SK-N-MC (cell line): ENCODE data around the gene TUSC1.
"Not testable (repeated sequence)": the region's sequence is repeated elsewhere in the genome, so short reads cannot be mapped to it uniquely, and the experiment has no call there.

Source experiments
- DNase-seq: peaks from one replicate; pipeline ENCODE4 v3.0.0-alpha.2; 2011; ENCODE audit warnings: low read depth, low spot score
- H3K27ac ChIP-seq: fragments of 200-600 bp; sonication (generic); 2 replicates; pipeline ENCODE4 v1.5.1; 2016; ENCODE audit warnings: mixed run types
- H3K36me3 ChIP-seq: fragments of 200-600 bp; sonication (generic); 2 replicates; pipeline ENCODE4 v1.6.1; 2017; ENCODE audit warnings: antibody characterized with exemption, low read length, mixed read lengths; ENCODE audit not compliant: insufficient read depth
- H3K4me3 ChIP-seq: fragments of 200-600 bp; sonication (generic); 2 replicates; pipeline ENCODE4 v1.5.1; 2016
- H3K9ac ChIP-seq: fragments of 200-600 bp; sonication (generic); 2 replicates; pipeline ENCODE4 v1.8.0; 2017; ENCODE audit warnings: mixed run types, mixed read lengths; ENCODE audit not compliant: insufficient read length
- H3K9me3 ChIP-seq: fragments of 200-600 bp; sonication (generic); 2 replicates; pipeline ENCODE4 v1.6.1; 2017; ENCODE audit warnings: low read depth, mild to moderate bottlenecking, antibody characterized with exemption, low read length, moderate library complexity, mixed read lengths
- EZH2 ChIP-seq: fragments of 200-600 bp; sonication (generic); IDR thresholded peaks from one replicate; pipeline ENCODE4 v1.6.1; 2017; ENCODE audit warnings: antibody characterized with exemption
- FOXP2 ChIP-seq: optimal IDR thresholded peaks from 2 replicates; pipeline ENCODE3; 2011; ENCODE audit warnings: mild to moderate bottlenecking, moderate library complexity; ENCODE audit not compliant: insufficient read depth; ENCODE audit errors: extremely low read length, control extremely low read depth
- POLR2AphosphoS5 ChIP-seq: IDR thresholded peaks from 2 replicates; pipeline ENCODE4 v1.6.1; 2012; ENCODE audit warnings: mild to moderate bottlenecking, low read depth, low read length, borderline replicate concordance

Gene TUSC1

DNA sequence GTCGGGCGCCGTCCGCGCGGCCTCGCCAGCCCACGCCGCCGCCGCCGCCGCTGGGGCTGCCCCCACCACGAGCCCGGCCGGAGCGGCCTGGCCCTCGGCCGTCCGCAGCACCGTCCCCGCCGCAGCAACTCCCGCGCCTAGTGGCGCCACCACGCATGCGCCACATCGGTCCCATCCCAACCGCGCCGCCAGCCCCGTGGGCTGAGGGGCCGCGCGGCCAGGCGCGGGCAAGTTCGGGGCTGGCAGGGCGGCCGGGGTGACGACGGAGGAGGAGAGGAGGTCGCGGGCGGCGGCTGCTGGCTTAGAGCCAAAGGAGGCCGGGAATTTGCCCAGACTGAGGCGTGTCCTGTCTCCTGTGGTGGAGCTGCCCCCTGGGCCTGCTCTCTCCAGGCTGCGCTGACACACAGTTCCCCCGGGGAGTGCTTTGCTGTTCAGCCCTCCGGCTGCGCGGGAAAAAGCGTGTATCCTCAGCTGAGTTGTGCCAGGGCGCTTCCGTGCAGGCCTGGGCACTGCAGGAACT is at the start of gene TUSC1:
TUSC1 (minus strand) TSS at position 298 of the 520 bp plus-strand sequence; CDS start at position 166, 132 bp downstream.
- H3K4me3 ChIP-seq, result peak within 1 kb of the TSS; percentile 99
- TF ChIP-seq EZH2 (no peak), POLR2AphosphoS5 (peak; percentile 77), FOXP2 (no peak)
- DNase-seq, result peak; percentile 53
- H3K27ac ChIP-seq, result peak within 1 kb of the TSS; percentile 82
- no peaks in the 10 kb centered on the region for H3K9me3 ChIP-seq
- H3K36me3 ChIP-seq, result no peaks in the 10 kb centered on the region
- H3K9ac ChIP-seq, result peak within 1 kb of the TSS; percentile 97

DNA sequence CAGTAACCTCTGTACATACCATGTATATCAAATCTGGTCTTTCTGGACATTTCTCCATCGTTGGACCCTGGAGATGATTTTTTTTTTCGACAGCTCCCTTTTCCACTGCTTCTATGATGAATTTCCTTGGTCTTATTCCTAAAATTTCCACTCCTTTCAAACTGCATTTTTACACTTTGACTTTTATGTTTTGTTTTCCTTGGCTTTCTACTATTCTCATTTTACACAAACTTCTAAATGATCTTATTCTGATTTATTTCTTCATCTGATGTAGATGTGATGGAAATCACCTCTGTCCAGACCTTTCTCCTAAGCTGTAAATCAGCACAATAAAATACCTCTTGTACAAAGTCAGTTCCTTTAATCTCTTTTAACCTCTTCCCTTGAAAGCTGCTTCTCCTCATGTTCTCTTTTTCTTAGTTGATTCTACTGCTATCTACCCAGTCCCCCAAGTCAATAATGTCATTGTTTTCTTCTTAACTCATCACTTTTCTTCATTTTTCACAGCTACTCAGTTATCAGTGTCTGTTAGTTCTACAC is 48.7 kb upstream of the TUSC1 start:
- H3K36me3 ChIP-seq, result no peaks in the 10 kb centered on the region
- no peak overlapping the region for H3K4me3 ChIP-seq
- no peak for DNase-seq
- H3K9me3 ChIP-seq, result no peaks in the 10 kb centered on the region
- no peak overlapping the region for H3K9ac ChIP-seq
- TF ChIP-seq POLR2AphosphoS5 (no peak), FOXP2 (no peak), EZH2 (no peak)
- H3K27ac ChIP-seq, result no peak overlapping the region

DNA sequence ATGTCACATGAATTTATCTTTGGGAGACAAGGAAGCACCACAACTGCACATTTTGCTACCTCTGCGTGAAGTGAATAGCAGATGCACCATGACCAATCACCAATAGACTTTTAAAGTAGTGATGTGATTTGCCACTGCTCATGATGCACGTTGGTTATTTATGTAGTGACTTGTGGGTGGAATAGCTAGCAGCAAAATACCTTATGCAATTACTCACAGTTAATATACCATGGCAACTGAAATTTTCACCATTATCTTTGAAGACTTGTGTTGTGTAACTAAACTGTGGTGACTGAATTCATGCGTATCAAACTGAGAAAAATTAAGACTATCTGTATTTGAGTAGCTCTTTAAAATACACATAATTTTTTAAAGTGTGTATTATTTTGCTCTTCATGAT is 46.2 kb upstream of the TUSC1 start:
- Histone ChIP-seq H3K36me3 (no peaks in the 10 kb centered on the region), H3K4me3 (no peak overlapping the region), H3K9ac (no peak overlapping the region), H3K9me3 (no peaks in the 10 kb centered on the region), H3K27ac (no peak overlapping the region)
- peak; percentile 48 for DNase-seq
- TF ChIP-seq FOXP2 (no peak), POLR2AphosphoS5 (no peak), EZH2 (no peak)

DNA sequence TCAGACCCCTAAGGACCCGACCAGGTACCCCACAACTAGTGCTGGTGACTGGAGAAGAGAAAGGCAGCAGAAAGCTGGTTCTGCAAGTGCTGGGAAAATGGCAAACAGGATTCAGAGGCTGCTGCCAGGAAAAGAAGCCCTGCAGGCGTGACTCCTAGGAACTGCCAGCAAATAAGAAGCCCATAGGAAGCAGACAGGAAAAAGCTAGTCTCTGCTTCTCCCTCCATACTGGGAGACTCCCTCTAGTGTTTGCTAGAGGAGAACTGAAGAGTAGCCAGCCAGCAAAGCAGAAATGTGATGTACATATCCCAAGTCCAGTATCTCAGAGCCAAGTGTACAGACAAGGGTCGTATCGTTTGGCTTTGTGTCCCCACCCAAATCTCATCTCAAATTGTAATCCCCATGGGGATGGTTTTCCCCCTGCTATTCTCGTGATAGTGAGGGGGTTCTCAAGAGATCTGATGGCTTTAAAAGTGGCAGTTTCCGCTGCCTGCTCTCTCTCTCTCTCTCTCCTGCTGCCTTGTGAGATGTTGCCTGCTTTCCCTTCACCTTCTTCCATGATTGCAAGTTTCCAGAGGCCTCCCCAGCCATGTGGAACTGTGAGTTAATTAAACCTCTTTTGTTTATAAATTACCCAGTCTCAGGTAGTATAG is 38.1 kb upstream of the TUSC1 start:
- no peak overlapping the region for H3K27ac ChIP-seq
- H3K9me3 ChIP-seq, result no peaks in the 10 kb centered on the region
- no peak; the same call in 1 of the 2 replicates for TF ChIP-seq POLR2AphosphoS5
- TF ChIP-seq FOXP2, result no peak
- no peak for TF ChIP-seq EZH2
- peak; percentile 65 for DNase-seq
- no peak overlapping the region for H3K9ac ChIP-seq
- 0 out of 2 replicates have a peak overlapping the region, but pooled peaks have one; percentile 24 for H3K4me3 ChIP-seq
- no peaks in the 10 kb centered on the region for H3K36me3 ChIP-seq

DNA sequence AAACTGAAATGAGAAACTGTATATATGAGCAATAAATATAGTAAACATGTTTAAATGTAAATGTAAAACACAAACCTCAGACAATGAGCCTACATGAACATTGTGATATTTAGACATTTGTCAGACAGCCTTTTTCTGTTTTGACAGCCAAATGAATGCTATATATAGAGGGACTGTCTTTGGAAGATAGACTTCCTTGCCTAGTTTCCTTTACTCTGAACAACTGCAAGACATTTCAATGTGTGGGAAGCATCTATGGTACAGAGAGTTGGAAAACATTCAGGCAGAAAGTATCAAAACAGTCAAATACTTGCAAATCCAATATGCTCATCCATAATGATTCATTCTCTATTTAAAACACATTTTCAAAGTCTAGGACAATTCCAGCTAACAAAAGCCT is 31.7 kb upstream of the TUSC1 start:
- Histone ChIP-seq H3K36me3 (no peaks in the 10 kb centered on the region), H3K9me3 (no peaks in the 10 kb centered on the region), H3K9ac (no peak overlapping the region), H3K4me3 (no peak overlapping the region), H3K27ac (no peak overlapping the region)
- no peak for TF ChIP-seq EZH2
- no peak for TF ChIP-seq FOXP2
- TF ChIP-seq POLR2AphosphoS5, result no peak
- DNase-seq, result no peak

DNA sequence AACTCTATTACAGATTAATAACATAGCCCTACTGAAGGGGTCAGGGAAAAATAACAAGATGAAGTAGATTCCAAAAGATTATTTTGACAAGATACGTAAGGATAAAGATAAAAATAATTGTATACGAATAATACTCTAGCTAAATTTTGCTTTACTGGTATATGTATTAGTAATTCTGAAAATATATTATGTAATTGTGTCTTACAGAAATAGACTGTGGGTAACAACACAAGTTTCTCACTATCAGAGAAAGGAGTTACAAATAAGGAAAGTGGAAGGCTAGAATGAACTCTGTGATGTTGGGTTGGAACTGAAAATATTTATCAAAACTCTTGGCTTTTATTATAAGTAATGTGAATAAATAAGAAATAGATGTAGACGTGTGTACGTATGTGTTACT is 26.6 kb upstream of the TUSC1 start:
- H3K27ac ChIP-seq, result no peak overlapping the region
- no peak overlapping the region for H3K4me3 ChIP-seq
- TF ChIP-seq FOXP2, result no peak
- no peak for TF ChIP-seq EZH2
- TF ChIP-seq POLR2AphosphoS5, result no peak
- H3K9me3 ChIP-seq, result no peaks in the 10 kb centered on the region
- no peak for DNase-seq
- no peaks in the 10 kb centered on the region for H3K36me3 ChIP-seq
- no peak overlapping the region for H3K9ac ChIP-seq

DNA sequence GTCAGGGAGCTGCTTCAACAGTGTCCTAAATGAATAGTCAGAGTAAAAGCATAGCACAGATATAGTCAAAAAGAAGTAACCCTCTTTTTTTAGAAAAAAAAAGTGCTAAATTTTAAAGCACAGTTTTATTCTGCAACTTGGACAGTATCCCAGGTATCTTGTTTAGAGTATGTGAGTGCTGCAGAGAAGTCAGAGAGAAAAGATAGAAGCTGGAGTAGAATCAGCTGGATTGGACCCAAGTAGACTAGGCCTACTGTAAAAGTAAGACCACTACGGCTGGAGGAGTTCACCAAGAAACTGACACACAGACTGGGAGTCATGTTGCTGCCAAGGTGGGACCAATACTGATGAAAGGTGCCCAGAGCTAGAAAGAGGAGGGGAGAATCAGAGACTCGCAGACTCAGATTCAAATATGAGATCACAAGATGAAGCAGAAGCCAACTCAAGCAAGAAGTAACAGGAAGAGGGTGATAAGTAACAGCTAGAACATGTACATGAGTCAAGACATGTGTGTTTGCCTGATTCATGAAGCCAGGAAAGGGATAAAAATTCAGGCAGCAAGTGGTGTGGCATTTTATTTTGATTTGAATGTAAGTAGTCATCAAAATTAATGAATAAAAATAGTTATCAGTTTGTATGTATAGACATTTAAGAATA is 25.6 kb upstream of the TUSC1 start:
- DNase-seq, result no peak
- Histone ChIP-seq H3K9me3 (no peaks in the 10 kb centered on the region), H3K4me3 (no peak overlapping the region), H3K36me3 (no peaks in the 10 kb centered on the region), H3K27ac (no peak overlapping the region), H3K9ac (no peak overlapping the region)
- TF ChIP-seq POLR2AphosphoS5 (no peak), EZH2 (no peak), FOXP2 (no peak)

DNA sequence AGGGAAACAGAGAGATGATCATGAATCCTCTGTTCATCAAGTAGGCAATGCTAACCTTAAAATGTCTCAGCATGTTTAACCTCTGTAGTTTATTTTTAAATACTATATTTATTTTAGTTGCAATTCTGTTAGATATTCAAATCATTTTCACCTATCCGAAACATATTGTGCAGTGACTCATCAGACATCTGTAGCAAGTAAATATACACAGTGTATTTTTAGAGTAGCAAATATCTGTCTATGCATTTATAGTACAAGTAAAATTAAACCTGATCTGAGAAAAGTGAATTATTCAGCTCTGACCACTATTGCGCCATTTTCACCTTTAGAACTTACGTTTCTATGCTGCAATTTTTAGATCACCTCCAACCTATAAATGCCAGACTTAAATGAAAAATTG is 24.3 kb upstream of the TUSC1 start:
- TF ChIP-seq FOXP2, result no peak
- no peak for TF ChIP-seq EZH2
- TF ChIP-seq POLR2AphosphoS5, result no peak
- H3K9me3 ChIP-seq, result no peaks in the 10 kb centered on the region
- no peak overlapping the region for H3K27ac ChIP-seq
- DNase-seq, result no peak
- H3K36me3 ChIP-seq, result no peaks in the 10 kb centered on the region
- no peak overlapping the region for H3K9ac ChIP-seq
- no peak overlapping the region for H3K4me3 ChIP-seq

DNA sequence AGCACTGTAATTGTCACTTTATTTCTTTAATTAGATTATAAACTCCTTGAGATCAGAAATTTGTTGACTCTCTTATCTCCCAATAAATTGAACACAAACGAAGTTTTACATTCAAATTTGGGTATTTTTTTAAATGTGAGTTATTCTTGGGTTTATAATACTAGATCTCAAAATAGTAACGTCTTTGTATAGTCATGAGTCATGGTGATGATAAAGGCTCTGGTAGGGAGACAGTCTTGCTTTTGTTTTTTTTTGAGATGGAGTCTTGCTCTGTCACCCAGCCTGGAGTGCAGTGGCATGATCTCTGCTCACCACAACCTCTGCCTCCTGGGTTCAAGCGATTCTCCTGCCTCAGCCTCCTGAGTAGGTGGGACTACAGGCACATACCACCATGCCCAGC is 22.7 kb upstream of the TUSC1 start:
- not testable (repeated sequence) for H3K9me3 ChIP-seq, H3K36me3 ChIP-seq, H3K4me3 ChIP-seq, H3K27ac ChIP-seq, DNase-seq, H3K9ac ChIP-seq
